ENCODE measurements around the gene ATP2C2. TPM values are rescaled to one million over a fixed set of nuclear protein-coding genes. Genes with fewer than 3 reads are reported as not detected.

The ATP2C2 gene
- total and polyA plus RNA-seq, 2 donors (not counting 1 experiment from before 2014, with no cell fraction given): not detected

DNA sequence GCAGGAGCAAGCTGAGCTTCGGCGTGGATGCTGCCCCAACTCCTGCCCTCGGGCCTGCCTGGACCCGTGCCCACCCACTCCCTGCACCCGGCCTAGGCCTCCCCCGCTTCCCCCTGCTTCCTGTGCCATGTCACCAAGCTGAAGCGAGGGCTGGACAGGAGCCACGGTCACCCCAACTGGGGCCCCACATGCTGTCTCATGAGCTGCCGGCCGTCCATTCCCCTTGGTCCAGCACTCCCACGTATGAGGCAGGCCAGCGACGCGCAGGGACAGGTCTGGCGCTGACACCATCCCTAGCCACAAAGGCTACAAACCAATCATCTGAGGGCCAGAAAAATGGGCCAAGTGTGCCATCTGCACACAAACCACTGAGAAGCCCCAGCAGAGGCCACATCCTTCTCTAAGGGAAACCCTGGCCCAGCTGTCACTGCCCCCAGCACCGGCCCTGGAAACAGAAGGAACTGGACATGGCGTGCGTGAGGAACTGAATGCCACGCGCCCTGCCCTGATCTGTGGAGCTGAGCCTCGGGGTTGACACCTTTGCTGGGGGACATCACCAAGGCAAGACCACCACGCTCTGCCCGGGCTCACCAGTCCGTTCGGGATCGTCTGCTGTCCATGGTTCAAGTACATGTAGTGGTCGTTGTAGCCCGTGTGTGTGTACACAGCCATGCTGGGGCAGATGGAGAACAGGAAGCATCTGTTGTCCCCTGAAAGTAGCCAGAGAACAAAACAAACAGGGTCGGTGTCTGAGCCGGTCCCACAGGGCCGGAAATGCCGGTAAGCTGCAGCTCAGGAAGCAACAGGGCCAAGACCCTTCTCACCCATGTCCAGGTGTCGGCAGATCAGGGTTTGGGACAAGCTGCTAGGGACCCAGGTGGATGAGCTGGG, 113.9 kb downstream of the ATP2C2 start:
- TF ChIP-seq, protein P1, sequence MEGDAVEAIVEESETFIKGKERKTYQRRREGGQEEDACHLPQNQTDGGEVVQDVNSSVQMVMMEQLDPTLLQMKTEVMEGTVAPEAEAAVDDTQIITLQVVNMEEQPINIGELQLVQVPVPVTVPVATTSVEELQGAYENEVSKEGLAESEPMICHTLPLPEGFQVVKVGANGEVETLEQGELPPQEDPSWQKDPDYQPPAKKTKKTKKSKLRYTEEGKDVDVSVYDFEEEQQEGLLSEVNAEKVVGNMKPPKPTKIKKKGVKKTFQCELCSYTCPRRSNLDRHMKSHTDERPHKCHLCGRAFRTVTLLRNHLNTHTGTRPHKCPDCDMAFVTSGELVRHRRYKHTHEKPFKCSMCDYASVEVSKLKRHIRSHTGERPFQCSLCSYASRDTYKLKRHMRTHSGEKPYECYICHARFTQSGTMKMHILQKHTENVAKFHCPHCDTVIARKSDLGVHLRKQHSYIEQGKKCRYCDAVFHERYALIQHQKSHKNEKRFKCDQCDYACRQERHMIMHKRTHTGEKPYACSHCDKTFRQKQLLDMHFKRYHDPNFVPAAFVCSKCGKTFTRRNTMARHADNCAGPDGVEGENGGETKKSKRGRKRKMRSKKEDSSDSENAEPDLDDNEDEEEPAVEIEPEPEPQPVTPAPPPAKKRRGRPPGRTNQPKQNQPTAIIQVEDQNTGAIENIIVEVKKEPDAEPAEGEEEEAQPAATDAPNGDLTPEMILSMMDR (conservative IDR thresholded peaks at IDR 0.05 in 1 of 2, IDR thresholded peaks at IDR 0.05 in 1 of 2; ENCODE audit: low read depth in 1 of 2, low read length in 2 of 2): no peak
- TF ChIP-seq EZH2 (IDR thresholded peaks at IDR 0.05; ENCODE audit: low read length, missing control alignments): no peak
- peaks cover 19% of the 10 kb centered on the region for H3K36me3 ChIP-seq (ENCODE audit: control insufficient read depth, insufficient read depth, low read length)
- no peak overlapping the region for H3K4me3 ChIP-seq (replicated peaks in 1 of 4; ENCODE audit: control extremely low read depth in 1 of 4, insufficient read depth in 1 of 4, low read depth in 3 of 4, low read length in 4 of 4)
- DNase-seq (ENCODE audit: low read depth in 2 of 2): no peak
- H3K27ac ChIP-seq (ENCODE audit: insufficient read depth, low read length): no peak overlapping the region
- no peak overlapping the region for H2AFZ ChIP-seq (ENCODE audit: low read length)
- no peaks in the 10 kb centered on the region for H3K27me3 ChIP-seq (ENCODE audit: control insufficient read depth, insufficient read depth, low read length)
- H3K79me2 ChIP-seq (ENCODE audit: control insufficient read depth, insufficient read depth, low read length): no peaks in the 10 kb centered on the region
- no peaks in the 10 kb centered on the region for H4K20me1 ChIP-seq (ENCODE audit: control insufficient read depth, extremely low read depth, insufficient read depth, low read length)
- no peak overlapping the region for H3K4me2 ChIP-seq (ENCODE audit: extremely low read depth, insufficient read depth, low read length)
- H3K9ac ChIP-seq (ENCODE audit: insufficient read depth, low read length): no peak overlapping the region
- H3K4me1 ChIP-seq (ENCODE audit: control insufficient read depth, extremely low read depth, insufficient read depth, low read length): no peaks in the 10 kb centered on the region
- H3K9me3 ChIP-seq (ENCODE audit: control insufficient read depth, insufficient read depth, low read depth, low read length): no peaks in the 10 kb centered on the region

DNA sequence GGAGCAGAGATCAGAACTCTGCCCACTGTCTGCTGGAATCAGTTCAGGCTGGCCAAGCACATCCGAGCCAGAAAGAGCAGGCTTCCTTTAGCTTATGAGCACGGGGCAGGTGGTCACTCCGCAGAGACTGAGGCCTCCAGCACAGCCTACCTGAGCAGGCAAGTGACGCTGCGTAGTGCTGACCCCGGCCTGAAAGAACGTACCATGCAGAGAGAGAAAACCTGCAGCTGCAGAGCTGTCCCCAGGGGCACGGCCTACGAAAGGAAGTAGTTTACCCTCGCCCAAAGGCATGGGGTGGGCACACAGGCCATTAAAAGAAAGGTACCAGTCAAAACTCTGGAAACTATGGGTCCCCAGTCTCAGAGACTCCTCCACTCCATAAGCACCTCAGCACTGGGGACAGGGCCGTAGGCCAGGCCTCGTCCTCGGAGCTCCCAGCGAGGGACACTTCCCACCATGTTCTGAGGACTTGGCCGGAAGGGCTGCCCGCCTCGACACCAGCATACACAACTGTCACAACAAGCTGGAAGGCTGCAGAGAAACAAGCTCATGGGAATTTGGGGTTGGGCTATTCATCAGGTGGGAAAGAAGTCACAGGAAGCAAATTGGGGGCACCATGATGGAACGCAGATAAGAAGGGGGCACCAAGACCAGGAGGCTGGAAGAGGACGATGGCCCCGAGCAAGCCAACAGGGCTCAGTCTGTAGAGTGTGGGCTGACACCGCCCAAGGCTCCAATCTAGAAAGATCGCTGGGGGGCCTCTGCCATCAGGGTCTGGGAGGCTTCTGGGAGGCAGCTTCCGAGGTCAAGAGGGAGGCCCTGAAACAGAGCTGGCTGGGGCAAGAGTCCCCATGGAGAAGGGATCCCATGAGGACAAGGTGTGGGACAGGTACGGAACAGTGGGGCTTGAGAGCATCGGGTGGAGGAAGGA, 114.9 kb downstream of the ATP2C2 start:
- no peak overlapping the region for H3K4me3 ChIP-seq (replicated peaks in 1 of 4; ENCODE audit: control extremely low read depth in 1 of 4, insufficient read depth in 1 of 4, low read depth in 3 of 4, low read length in 4 of 4)
- DNase-seq (ENCODE audit: low read depth in 2 of 2): no peak
- H3K27ac ChIP-seq (ENCODE audit: insufficient read depth, low read length): no peak overlapping the region
- no peaks in the 10 kb centered on the region for H3K4me1 ChIP-seq (ENCODE audit: control insufficient read depth, extremely low read depth, insufficient read depth, low read length)
- H3K9me3 ChIP-seq (ENCODE audit: control insufficient read depth, insufficient read depth, low read depth, low read length): no peaks in the 10 kb centered on the region
- H4K20me1 ChIP-seq (ENCODE audit: control insufficient read depth, extremely low read depth, insufficient read depth, low read length): no peaks in the 10 kb centered on the region
- H3K9ac ChIP-seq (ENCODE audit: insufficient read depth, low read length): no peak overlapping the region
- no peaks in the 10 kb centered on the region for H3K27me3 ChIP-seq (ENCODE audit: control insufficient read depth, insufficient read depth, low read length)
- H2AFZ ChIP-seq (ENCODE audit: low read length): no peak overlapping the region
- H3K36me3 ChIP-seq (ENCODE audit: control insufficient read depth, insufficient read depth, low read length): peaks cover 22% of the 10 kb centered on the region
- no peaks in the 10 kb centered on the region for H3K79me2 ChIP-seq (ENCODE audit: control insufficient read depth, insufficient read depth, low read length)
- no peak overlapping the region for H3K4me2 ChIP-seq (ENCODE audit: extremely low read depth, insufficient read depth, low read length)
- TF ChIP-seq EZH2 (IDR thresholded peaks at IDR 0.05; ENCODE audit: low read length, missing control alignments): no peak
- TF ChIP-seq, protein P1 (conservative IDR thresholded peaks at IDR 0.05 in 1 of 2, IDR thresholded peaks at IDR 0.05 in 1 of 2; ENCODE audit: low read depth in 1 of 2, low read length in 2 of 2): no peak

Data from fibroblast of lung (primary cell).